Pons (tissue), 1 donor: Measurements from ENCODE around the gene CCNJL.

Experiments
- DNase-seq: peaks from one replicate; pipeline ENCODE4 v3.0.0-alpha.2; 2016; ENCODE audit warnings: low spot score

CCNJL gene

GRCh38 chr5:160221082-160221481, 91.3 kb downstream of the CCNJL start:
- DNase-seq = no peak

GRCh38 chr5:160219356-160219755, 93.0 kb downstream of the CCNJL start:
- no peak for DNase-seq

- peak; percentile 14 for DNase-seq
Observed at GRCh38 chr5:160213537-160213936, 98.8 kb downstream of the CCNJL start.

- DNase-seq = no peak
Observed at GRCh38 chr5:160211352-160211751, 101.0 kb downstream of the CCNJL start.

GRCh38 chr5:160210606-160211005, 101.8 kb downstream of the CCNJL start:
- no peak for DNase-seq

- no peak for DNase-seq
Observed at GRCh38 chr5:160209917-160210316, 102.4 kb downstream of the CCNJL start.

GRCh38 chr5:160207061-160207460, 105.3 kb downstream of the CCNJL start:
- DNase-seq = no peak
